GM21786 (cell line): ENCODE data around the gene CEMIP.

ENCODE experiments used
- ATAC-seq: cut with Tn5 transposase; IDR thresholded peaks from one replicate; pipeline ENCODE4 v1.9.1; 2021; ENCODE audit not compliant: unreplicated experiment

Gene CEMIP

GRCh38 chr15:80976851-80977250, 197.7 kb downstream of the CEMIP start:
- no peak for ATAC-seq

- ATAC-seq, result no peak
Measured at GRCh38 chr15:80977627-80978036, 198.5 kb downstream of the CEMIP start.

GRCh38 chr15:80978685-80979329, 199.6 kb downstream of the CEMIP start:
- no peak for ATAC-seq

- ATAC-seq, result no peak
Measured at GRCh38 chr15:80979538-80980200, 200.5 kb downstream of the CEMIP start.

GRCh38 chr15:80982205-80982604, 203.0 kb downstream of the CEMIP start:
- ATAC-seq, result no peak

GRCh38 chr15:80982839-80983238, 203.7 kb downstream of the CEMIP start:
- ATAC-seq, result no peak

GRCh38 chr15:80984856-80985255, 205.7 kb downstream of the CEMIP start:
- ATAC-seq, result no peak

- ATAC-seq, result no peak
Measured at GRCh38 chr15:80985981-80986380, 206.8 kb downstream of the CEMIP start.

GRCh38 chr15:80986487-80986886, 207.3 kb downstream of the CEMIP start:
- no peak for ATAC-seq

GRCh38 chr15:80988148-80988796, 209.1 kb downstream of the CEMIP start:
- no peak for ATAC-seq

GRCh38 chr15:80989081-80989517, 209.9 kb downstream of the CEMIP start:
- no peak for ATAC-seq

- ATAC-seq, result peak; percentile 93
Measured at GRCh38 chr15:80989518-80990478, 210.6 kb downstream of the CEMIP start, which contains the start of gene MESD. Gene MESD (minus strand): TSS chr15:80989819. CDS start chr15:80989791, 28 bp downstream.

GRCh38 chr15:80990955-80991354, 211.8 kb downstream of the CEMIP start:
- no peak for ATAC-seq

GRCh38 chr15:80991421-80991820, 212.3 kb downstream of the CEMIP start:
- ATAC-seq, result no peak

- ATAC-seq, result no peak
Measured at GRCh38 chr15:80992006-80992405, 212.8 kb downstream of the CEMIP start.

GRCh38 chr15:80992441-80992840, 213.3 kb downstream of the CEMIP start:
- no peak for ATAC-seq

- no peak for ATAC-seq
Measured at GRCh38 chr15:80996247-80996646, 217.1 kb downstream of the CEMIP start.

- no peak for ATAC-seq
Measured at GRCh38 chr15:80997692-80998091, 218.5 kb downstream of the CEMIP start.

- ATAC-seq, result no peak
Measured at GRCh38 chr15:80998251-80998650, 219.1 kb downstream of the CEMIP start.

- peak; percentile 26 for ATAC-seq
Measured at GRCh38 chr15:80999623-81000036, 220.5 kb downstream of the CEMIP start.

GRCh38 chr15:81000144-81000623, 221.0 kb downstream of the CEMIP start:
- ATAC-seq, result no peak
